Stimulated activated CD4-positive, alpha-beta T cell treated with anti-CD3 and anti-CD28 coated beads, Interleukin-4, amount 100 ng/mL, for 24 hours (primary cell): ENCODE results near the gene CYB5A.

ENCODE experiments used
- DNase-seq: peaks from one replicate; pipeline ENCODE4 v3.0.0-alpha.2; 2020

Gene CYB5A

GRCh38 chr18:74203811-74204210 is 88.0 kb downstream of the CYB5A start:
- DNase-seq, result no peak
